ENCODE data around the gene MFF. TPM values are rescaled to one million over a fixed set of nuclear protein-coding genes. Genes with fewer than 3 reads are reported as not detected.

Gene MFF
- total RNA-seq, 1 experiment from 2014 or later, result 83.3 TPM

DNA sequence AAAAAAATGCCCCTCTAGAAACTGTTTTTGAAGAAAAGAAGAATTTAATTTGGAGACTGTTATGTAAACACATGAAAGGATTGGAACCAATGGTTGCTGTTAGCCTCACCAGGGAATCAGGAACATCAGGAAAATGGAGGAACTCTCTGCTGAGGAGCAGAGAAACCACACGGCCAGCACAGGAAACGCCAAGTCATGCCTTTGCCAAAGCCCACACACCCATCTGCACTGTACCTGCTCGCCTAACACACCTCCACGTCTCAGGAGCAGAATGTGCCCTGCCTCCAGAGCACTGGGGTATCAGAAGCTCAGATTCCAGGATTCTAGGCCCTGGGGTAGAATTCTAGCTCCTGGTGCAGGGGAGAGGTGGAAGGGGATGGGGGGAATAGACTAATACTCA is 72.5 kb downstream of the MFF start:
- H3K18ac ChIP-seq (ENCODE audit: insufficient read length, low read depth, low read length), result no peak overlapping the region

More for the DNA sequence above, 72.5 kb downstream of the MFF start:
- Histone ChIP-seq H2BK5ac (ENCODE audit: insufficient read length, low read length) (peak overlapping the region; percentile 61), H2BK12ac (ENCODE audit: insufficient read length, low read depth, low read length) (no peak overlapping the region), H4K8ac (replicated peaks; ENCODE audit: insufficient read length, low read depth, low read length) (no peak overlapping the region), H2AK5ac (ENCODE audit: insufficient read length, low read length) (no peak overlapping the region), H2BK120ac (ENCODE audit: low read depth, low read length, poor library complexity, severe bottlenecking) (no peak overlapping the region), H3K14ac (ENCODE audit: insufficient read depth, low read length) (no peak overlapping the region), H3K4me1 (ENCODE audit: insufficient read depth, low read length) (no peaks in the 10 kb centered on the region; the same call in 1 of the 2 replicates), H3K4me2 (ENCODE audit: insufficient read depth, insufficient read length, low read length) (no peak overlapping the region), H3K79me1 (ENCODE audit: insufficient read depth, low read depth, low read length, poor library complexity, severe bottlenecking) (no peaks in the 10 kb centered on the region), H4K20me1 (ENCODE audit: control insufficient read depth, insufficient read depth, insufficient read length) (no peaks in the 10 kb centered on the region), H2BK15ac (ENCODE audit: low read depth, low read length) (no peak overlapping the region), H3K79me2 (ENCODE audit: insufficient read depth, low read length) (no peaks in the 10 kb centered on the region), H3K56ac (ENCODE audit: insufficient read length, low read depth, low read length) (no peak overlapping the region), H4K5ac (ENCODE audit: insufficient read length, low read depth, low read length) (no peak overlapping the region), H4K91ac (ENCODE audit: insufficient read length, low read depth, low read length) (no peak overlapping the region), H2BK20ac (ENCODE audit: low read depth, low read length, poor library complexity, severe bottlenecking) (no peak overlapping the region), H2AFZ (ENCODE audit: low read length) (no peak overlapping the region), H3K4ac (ENCODE audit: low read depth, low read length) (no peak overlapping the region), H3K27ac (ENCODE audit: insufficient read length, low read depth, low read length) (no peak overlapping the region), H3K23ac (ENCODE audit: insufficient read length, low read depth, low read length) (no peak overlapping the region), H3K23me2 (ENCODE audit: insufficient read length, low read depth, low read length, poor library complexity, severe bottlenecking) (no peaks in the 10 kb centered on the region), H3T11ph (ENCODE audit: low read length) (no peak overlapping the region), H3K9me3 (ENCODE audit: control insufficient read depth, low read depth, low read length) (no peaks in the 10 kb centered on the region), H3K27me3 (ENCODE audit: insufficient read depth, low read length) (no peaks in the 10 kb centered on the region), H3K9ac (ENCODE audit: extremely low read depth, insufficient read length, low read length) (no peak overlapping the region)
- DNase-seq, result no peak
- Mint-ChIP-seq H3K27me3 (ENCODE audit: low read depth) (no peaks in the 10 kb centered on the region), H3K9me3 (no peaks in the 10 kb centered on the region), H3K4me1 (peaks cover 5 to 13% of the 10 kb centered on the region in 2 experiments), H3K27ac (no peak overlapping the region; a peak in 1 of 7 replicates), H3K4me3 (no peak overlapping the region), H3K36me3 (ENCODE audit: insufficient read depth in 1 of 3, low read depth in 3 of 3) (no peaks in the 10 kb centered on the region)
- TF ChIP-seq, protein P1, sequence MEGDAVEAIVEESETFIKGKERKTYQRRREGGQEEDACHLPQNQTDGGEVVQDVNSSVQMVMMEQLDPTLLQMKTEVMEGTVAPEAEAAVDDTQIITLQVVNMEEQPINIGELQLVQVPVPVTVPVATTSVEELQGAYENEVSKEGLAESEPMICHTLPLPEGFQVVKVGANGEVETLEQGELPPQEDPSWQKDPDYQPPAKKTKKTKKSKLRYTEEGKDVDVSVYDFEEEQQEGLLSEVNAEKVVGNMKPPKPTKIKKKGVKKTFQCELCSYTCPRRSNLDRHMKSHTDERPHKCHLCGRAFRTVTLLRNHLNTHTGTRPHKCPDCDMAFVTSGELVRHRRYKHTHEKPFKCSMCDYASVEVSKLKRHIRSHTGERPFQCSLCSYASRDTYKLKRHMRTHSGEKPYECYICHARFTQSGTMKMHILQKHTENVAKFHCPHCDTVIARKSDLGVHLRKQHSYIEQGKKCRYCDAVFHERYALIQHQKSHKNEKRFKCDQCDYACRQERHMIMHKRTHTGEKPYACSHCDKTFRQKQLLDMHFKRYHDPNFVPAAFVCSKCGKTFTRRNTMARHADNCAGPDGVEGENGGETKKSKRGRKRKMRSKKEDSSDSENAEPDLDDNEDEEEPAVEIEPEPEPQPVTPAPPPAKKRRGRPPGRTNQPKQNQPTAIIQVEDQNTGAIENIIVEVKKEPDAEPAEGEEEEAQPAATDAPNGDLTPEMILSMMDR (conservative IDR thresholded peaks at IDR 0.05), result no peak
- no CpG with 5 or more reads among the region's 4 CpGs for WGBS (ENCODE audit: extremely low coverage, insufficient read length, low lambda C conversion rate)
